GM10248 (cell line): ENCODE results near the gene AKAP6.

Experiments used
- CTCF ChIA-PET: fragments of 300-600 bp; sonication (Branson Sonifier 250); formaldehyde crosslinking; extraction: SDS; loops from one replicate; lab custom pipeline; 2021; ENCODE audit warnings: antibody characterized with exemption; lab: Yijun Ruan, JAX
- POLR2A ChIA-PET: fragments of 350-650 bp; sonication (Branson Sonifier 250); formaldehyde crosslinking; extraction: SDS; loops from one replicate; lab custom pipeline; 2020; ENCODE audit warnings: antibody characterized with exemption; lab: Yijun Ruan, JAX
- DNase-seq: peaks from one replicate; pipeline ENCODE4 v3.0.0; 2012; ENCODE audit errors: extremely low spot score
- CTCF ChIP-seq: IDR thresholded peaks from 2 replicates; pipeline ENCODE4 v1.5.1; 2012; ENCODE audit warnings: mild to moderate bottlenecking, low read depth; ENCODE audit errors: extremely low read depth, missing control alignments, control extremely low read depth

Gene AKAP6

GRCh38 chr14:32645551-32645950, 316.5 kb downstream of the AKAP6 start:
- TF ChIP-seq CTCF = no peak
- POLR2A ChIA-PET = no interaction called here
- DNase-seq = no peak
- CTCF ChIA-PET = interaction anchor here (1.5 to 4.4 kb wide), 2 partner anchors 10 to 14 kb away, joined by 5 to 23 read pairs; no protein-coding TSS in a partner anchor

- ChIA-PET POLR2A (no interaction called here), CTCF (no interaction called here)
- no peak for TF ChIP-seq CTCF
- DNase-seq = no peak
Measured at GRCh38 chr14:32648434-32648833, 319.3 kb downstream of the AKAP6 start.

- no peak for TF ChIP-seq CTCF
- ChIA-PET POLR2A (no interaction called here), CTCF (no interaction called here)
- no peak for DNase-seq
Measured at GRCh38 chr14:32650030-32650429, 320.9 kb downstream of the AKAP6 start.

- POLR2A ChIA-PET = no interaction called here
- TF ChIP-seq CTCF = no peak
- CTCF ChIA-PET = no interaction called here
- DNase-seq = no peak
Measured at GRCh38 chr14:32650665-32651064, 321.6 kb downstream of the AKAP6 start.

- DNase-seq = no peak
- no peak for TF ChIP-seq CTCF
- ChIA-PET CTCF (no interaction called here), POLR2A (no interaction called here)
Measured at GRCh38 chr14:32654106-32654505, 325.0 kb downstream of the AKAP6 start.

- TF ChIP-seq CTCF = no peak
- ChIA-PET POLR2A (no interaction called here), CTCF (no interaction called here)
- no peak for DNase-seq
Measured at GRCh38 chr14:32656601-32657000, 327.5 kb downstream of the AKAP6 start.

GRCh38 chr14:32657081-32657480, 328.0 kb downstream of the AKAP6 start:
- TF ChIP-seq CTCF = no peak
- ChIA-PET POLR2A (no interaction called here), CTCF (no interaction called here)
- DNase-seq = peak; percentile 3
